ENCODE data around the gene PLA2G4E. TPM values are rescaled to one million over a fixed set of nuclear protein-coding genes. Genes with fewer than 3 reads are reported as not detected.

PLA2G4E gene
- total and polyA plus RNA-seq, 2 of the 13 experiments (the other 11 are each of a cell fraction or from before 2014, with no cell fraction given): not detected

GRCh38 chr15:42062284-42062806 is 41.5 kb upstream of the PLA2G4E start:
- no peaks in the 10 kb centered on the region for H3K9me3 ChIP-seq (ENCODE audit: low read length)
- POLR2A ChIA-PET: no interaction called here
- no peak overlapping the region for H3K4me3 ChIP-seq (replicated peaks in 1 of 3; ENCODE audit: insufficient read depth in 1 of 3, low read depth in 2 of 3, low read length in 3 of 3)
- ATAC-seq (no peak), DNase-seq (ENCODE audit: low spot score) (no peak), FAIRE-seq (no peak)
- no peaks in the 10 kb centered on the region for H4K20me1 ChIP-seq (ENCODE audit: insufficient read depth, low read length)
- WGBS (ENCODE audit: low lambda C conversion rate): 71% methylated on average over 8 of the region's 9 CpGs
- no peak overlapping the region for H3K9ac ChIP-seq (ENCODE audit: insufficient read depth, low read depth, low read length)
- no peak overlapping the region for H3K27ac ChIP-seq (ENCODE audit: extremely low read length, insufficient read depth, low read length)
- intact Hi-C loops (cut with micrococcal nuclease; ENCODE audit: unreplicated experiment): no loop called here
- CTCF ChIA-PET (ENCODE audit: low intra/inter-chr PET ratio, low total read pairs): no interaction called here
- H3K36me3 ChIP-seq (replicated peaks in 1 of 2; ENCODE audit: control insufficient read depth in 1 of 2, insufficient read depth in 2 of 2, low read length in 2 of 2): no peaks in the 10 kb centered on the region
- no peak overlapping the region for H2AFZ ChIP-seq (ENCODE audit: low read length)
- H3K79me2 ChIP-seq (ENCODE audit: insufficient read depth, low read length): no peaks in the 10 kb centered on the region
- H3K4me1 ChIP-seq (ENCODE audit: insufficient read depth, low read length): peaks cover 84% of the 10 kb centered on the region
- BruUV-seq (replicated peaks): no TSS peak
- H3K27me3 ChIP-seq (ENCODE audit: control insufficient read depth in 1 of 2, insufficient read depth in 2 of 2, low read length in 2 of 2): no peaks in the 10 kb centered on the region
- TF ChIP-seq ZNF260 (CRISPR knock-in tag; IDR thresholded peaks at IDR 0.05; ENCODE audit: borderline replicate concordance, low read depth) (no peak), ZNF564 (CRISPR knock-in tag; IDR thresholded peaks at IDR 0.05) (no peak), CREB1 (IDR thresholded peaks at IDR 0.05) (no peak), CREB1 (CRISPR knock-in tag; IDR thresholded peaks at IDR 0.05) (no peak), SRY (CRISPR knock-in tag; IDR thresholded peaks at IDR 0.05) (no peak), ZNF24 (IDR thresholded peaks at IDR 0.05) (no peak), IRF9 (CRISPR knock-in tag; IDR thresholded peaks at IDR 0.05; ENCODE audit: borderline replicate concordance) (no peak), MXI1 (IDR thresholded peaks at IDR 0.05; ENCODE audit: borderline replicate concordance, low read depth, low read length) (no peak), SMC3 (IDR thresholded peaks at IDR 0.05; ENCODE audit: low read length) (no peak), ZNF382 (CRISPR knock-in tag; IDR thresholded peaks at IDR 0.05; ENCODE audit: borderline replicate concordance) (no peak)
- H3K4me2 ChIP-seq (ENCODE audit: low read depth, low read length): no peak overlapping the region
- in situ Hi-C loops (cut with HindIII; ENCODE audit: extremely low pct_ligation_motif_present, low pct_unique_long_range_greater_than_20kb): no loop called here

Data from HepG2 (cell line).